CD4-positive, alpha-beta T cell treated with Interleukin-6 at 100 ng/mL for 8 hours (primary cell): ENCODE results near the gene TRMT44.

Source experiments
- DNase-seq: peaks from one replicate; pipeline ENCODE4 v3.0.0-alpha.2; 2020; ENCODE audit warnings: mixed read lengths, low spot score

Gene TRMT44

DNA sequence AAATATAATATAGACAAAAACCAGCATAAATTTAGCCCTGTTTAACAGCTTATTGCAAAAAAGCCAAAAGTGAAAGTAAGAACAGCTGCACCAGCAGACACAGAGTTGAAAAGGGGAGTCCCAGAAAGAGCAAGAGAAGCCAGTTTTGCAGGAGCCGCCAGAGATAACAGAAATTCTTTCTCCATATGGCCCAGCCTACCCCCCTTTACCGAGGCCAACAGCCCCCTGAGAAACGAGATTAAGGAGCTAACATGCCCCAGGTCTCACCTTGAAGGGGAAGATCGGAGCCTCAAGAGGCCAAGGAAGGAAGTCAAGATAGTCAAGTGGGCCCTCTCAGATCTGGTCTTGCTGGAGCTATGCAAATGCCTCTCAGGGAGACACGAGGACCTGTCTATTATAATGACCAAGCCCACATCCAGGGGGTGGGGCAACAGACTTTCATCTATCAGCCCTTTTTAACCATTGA is 4.9 kb upstream of the TRMT44 start:
- peak; percentile 14 for DNase-seq

DNA sequence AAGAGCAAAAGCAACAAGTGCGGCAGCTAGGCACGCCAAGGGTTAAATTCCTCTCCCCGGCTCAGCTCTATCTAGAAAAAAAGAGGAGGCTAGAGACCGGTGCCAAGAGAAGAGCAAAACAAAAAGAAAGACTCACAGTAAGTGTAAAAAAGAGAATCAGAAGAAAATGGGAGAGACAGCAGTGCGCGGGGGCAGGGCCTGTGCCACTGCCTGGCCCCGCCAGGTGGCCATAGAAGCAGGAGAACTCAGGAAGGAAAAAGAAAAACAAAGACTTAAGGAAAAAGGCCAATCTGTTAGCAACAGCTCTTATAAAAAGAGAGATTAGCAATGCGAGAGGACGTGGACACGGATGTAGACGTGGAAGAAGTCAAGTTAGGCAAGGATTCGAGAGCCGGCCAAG is 3.3 kb upstream of the TRMT44 start:
- no peak for DNase-seq

GRCh38 chr4:8438743-8439142 is 1.8 kb upstream of the TRMT44 start:
- no peak for DNase-seq

DNA sequence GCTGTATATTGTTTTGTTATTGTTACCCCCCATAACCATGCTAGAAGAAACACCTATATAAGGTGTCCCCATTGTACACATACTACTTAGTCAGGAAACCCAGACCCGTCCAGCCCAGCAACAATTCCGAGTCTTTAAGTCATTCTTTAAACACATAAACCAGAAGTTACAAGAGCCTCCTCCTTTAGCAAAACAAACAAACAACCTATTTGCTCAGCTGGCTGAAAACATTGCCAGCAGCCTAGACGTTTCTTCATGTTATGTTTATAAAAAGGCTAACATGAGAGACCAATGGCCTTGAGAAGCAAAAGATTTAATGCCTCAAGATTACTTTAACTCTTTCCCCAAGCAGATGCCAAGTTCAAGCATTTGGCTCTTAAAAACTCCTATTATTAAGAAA is 1.4 kb upstream of the TRMT44 start:
- no peak for DNase-seq

- peak; percentile 9 for DNase-seq
These were observed 574 bp upstream of the TRMT44 start for GRCh38 chr4:8439914-8440491.

GRCh38 chr4:8441499-8442091 is 1.0 kb downstream of the TRMT44 start:
- DNase-seq, result no peak

- no peak for DNase-seq
These were observed 2.2 kb downstream of the TRMT44 start for GRCh38 chr4:8442596-8443358.

GRCh38 chr4:8443801-8444200 is 3.2 kb downstream of the TRMT44 start:
- no peak for DNase-seq

- DNase-seq, result no peak
These were observed 5.5 kb downstream of the TRMT44 start for GRCh38 chr4:8446122-8446521.

DNA sequence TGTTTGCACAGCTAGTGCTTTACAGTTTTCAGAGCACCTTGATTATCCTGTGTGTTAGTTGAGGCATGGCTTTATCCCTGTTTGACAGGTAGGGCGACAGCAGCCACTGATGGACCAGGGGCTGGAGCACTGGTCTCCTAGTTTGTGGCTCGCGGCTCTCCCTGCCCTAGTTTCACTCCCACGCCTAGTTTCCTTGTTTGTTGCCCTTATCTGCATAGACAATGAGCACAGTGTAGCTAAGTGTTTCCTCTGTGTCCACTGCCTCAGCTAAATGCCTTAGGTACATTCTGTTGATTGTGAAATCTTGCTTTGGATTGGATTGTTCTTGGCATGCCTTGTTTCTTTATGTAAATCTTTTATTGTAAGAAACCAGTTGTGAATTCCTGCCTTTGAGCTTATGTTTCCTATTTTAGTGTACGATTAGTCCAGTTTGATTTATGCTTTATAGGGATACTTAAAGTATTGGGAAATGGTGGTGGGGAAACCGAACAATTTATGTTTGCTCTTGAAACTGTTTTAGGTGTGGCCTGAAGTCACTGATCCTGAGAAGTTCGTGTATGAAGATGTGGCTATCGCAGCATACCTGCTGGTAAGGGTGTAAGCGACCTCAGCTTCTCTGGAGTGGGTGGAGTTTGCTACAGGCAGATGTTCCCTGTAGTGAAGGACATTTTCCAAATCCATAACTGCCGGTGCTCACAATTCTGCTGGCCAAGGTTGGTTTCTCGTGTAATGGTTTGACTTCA is 11.0 kb downstream of the TRMT44 start:
- DNase-seq, result no peak

DNA sequence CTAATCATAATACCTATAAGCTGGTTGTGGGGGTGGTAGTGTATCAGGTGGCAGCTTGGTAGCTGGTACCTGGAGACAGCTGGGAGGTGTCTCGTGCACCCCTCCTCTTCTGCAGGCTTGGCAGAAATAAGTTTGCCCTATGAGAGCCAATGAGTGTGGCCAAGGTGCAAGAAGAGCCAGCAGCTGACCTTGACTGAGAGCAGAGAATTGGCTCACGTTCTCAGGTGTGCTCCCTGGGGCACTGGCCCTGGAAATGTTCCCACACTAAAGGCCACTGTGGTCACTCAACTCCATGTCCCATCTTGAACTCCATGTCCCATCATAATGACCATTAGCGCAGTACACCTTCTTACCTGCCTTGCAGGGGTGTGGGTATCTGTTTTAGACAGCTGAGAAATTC is 13.4 kb downstream of the TRMT44 start:
- DNase-seq, result no peak

DNA sequence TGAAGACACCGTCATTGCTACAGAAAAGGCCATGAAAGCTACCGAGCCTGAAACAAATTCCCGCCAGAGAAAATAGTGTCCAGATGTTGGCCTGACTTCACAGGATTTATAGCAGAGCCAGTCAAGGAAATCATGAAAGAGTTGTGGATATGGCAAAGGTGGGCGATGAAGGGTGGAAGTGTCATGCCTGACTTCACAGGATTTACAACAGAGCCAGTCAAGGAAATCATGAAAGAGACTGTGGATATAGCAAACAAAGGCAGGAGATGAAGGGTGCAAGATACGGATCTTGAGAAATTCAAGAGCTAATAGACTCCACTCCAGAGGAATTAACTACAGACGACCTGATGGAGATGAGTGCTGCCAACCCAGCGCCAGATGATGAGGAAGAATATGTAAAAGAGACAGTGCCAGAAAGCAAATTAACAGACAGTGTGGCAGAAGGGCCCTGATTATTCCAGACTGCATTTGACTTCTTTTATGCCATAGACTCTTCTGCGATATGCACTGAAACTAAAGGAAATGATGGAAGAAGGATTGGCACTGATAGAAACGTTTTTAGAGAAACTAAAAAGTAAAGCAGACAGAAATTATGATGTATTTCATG is 17.2 kb downstream of the TRMT44 start:
- DNase-seq, result no peak

GRCh38 chr4:8459867-8460445 is 19.4 kb downstream of the TRMT44 start:
- no peak for DNase-seq

DNA sequence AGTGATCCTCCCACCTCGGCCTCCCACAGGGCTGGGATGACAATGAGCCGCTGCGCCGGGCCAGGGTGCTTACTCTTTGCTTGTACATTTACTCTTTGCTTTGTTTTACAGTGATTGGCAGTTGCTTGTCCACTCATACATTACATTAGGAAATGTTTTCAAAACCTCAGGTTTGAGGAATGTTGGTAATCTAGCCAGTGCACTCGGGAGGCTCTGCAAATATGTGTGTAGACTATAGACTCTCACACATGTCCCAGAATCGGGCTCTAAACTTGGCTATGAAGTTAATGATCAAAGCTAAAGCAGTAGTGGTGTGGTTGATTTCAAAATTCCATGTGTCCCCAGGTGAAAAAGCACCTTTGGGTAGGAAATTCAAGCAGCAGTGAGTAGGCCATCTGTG is 20.5 kb downstream of the TRMT44 start:
- no peak for DNase-seq

- DNase-seq, result no peak
These were observed 21.0 kb downstream of the TRMT44 start for GRCh38 chr4:8461616-8462015.

DNA sequence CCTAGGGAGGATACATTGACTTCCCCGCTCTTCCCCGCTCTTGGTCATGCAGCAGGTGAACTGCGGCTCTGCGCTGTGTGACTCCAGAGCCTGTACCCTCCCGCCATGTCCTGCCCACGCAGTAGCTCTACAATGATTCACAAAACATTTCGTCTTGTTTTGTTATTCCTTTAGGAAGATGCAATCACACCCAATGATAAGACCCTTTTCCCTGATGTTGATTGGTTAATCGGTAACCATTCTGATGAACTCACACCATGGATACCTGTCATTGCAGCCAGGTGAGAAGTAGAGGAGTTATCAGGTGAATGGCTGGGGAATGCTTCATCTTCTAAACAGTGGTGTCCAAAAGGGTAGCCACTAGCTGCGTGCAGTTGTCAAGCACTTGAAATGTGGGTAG is 23.2 kb downstream of the TRMT44 start:
- no peak for DNase-seq

DNA sequence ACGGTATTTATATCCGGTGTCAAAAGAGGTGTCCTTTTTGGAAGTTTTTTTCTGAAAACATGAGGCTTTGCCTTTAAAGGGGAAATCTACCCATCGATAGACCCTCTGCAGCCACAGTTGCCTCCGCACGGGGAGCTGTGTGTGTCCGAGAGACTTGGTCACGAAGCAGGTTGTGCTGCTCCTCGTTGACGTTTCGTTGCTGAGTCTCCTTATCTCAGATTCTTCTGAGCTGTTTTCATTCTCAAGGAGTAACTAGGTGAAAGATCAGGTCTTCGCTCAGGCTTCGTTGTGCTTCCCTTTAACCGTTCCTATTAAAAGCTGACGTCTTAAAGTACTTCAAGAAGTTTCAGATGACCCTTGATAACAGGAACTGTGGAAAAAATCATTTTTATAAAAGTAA is 23.8 kb downstream of the TRMT44 start:
- no peak for DNase-seq

- no peak for DNase-seq
These were observed 25.3 kb downstream of the TRMT44 start for GRCh38 chr4:8465615-8466611.

- no peak for DNase-seq
These were observed 26.4 kb downstream of the TRMT44 start for GRCh38 chr4:8467016-8467415.

DNA sequence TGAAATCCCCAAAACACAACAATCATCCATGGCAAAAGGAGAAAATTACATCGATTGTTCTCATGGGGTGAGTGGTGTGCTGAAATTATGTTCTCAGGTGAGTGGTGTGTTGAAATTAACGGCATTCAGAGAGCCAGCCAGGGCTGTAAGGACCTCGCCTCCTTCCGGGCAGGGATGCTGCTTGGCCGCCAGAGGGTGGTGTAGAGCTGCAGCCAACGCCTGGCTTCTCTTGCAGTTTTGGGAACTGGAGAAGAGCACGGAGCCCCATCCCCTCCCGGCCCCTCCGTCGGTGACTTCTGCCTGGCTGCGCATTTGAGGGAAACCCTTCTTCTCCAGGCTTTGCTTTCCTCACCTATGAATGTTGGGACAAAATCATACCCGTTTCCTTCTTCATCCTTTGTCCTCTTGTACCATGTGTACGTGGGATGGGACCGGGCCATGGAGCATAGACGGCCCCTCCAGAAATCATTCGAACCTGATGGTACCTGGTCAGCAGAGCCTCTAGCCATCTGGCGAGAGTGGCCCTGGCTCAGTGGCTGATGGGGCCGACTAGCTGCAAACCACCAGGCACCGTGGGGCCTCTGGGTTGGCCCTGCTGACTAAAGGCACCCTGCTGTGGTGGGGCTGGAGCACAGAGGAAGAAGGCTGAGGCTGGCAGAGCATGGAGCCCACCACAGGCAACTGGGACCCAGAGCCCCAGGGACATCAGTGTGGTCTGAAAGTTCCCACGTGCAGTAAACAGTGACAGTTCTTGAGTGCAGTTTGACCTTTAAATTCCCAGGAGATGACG is 28.4 kb downstream of the TRMT44 start:
- peak; percentile 33 for DNase-seq
